Embryonic facial prominence (tissue), 1 donor: ENCODE measurements around the gene BIRC5.
"Not testable (repeated sequence)": the region's sequence is repeated elsewhere in the genome, so short reads cannot be mapped to it uniquely, and the experiment has no call there.

Experiments used
- DNase-seq: peaks from one replicate; pipeline ENCODE4 v3.0.0-alpha.2; 2016; ENCODE audit errors: extremely low spot score

Gene BIRC5

GRCh38 chr17:78225088-78225865 is 11.2 kb downstream of the BIRC5 start:
- DNase-seq: no peak

GRCh38 chr17:78226055-78226758 is 12.2 kb downstream of the BIRC5 start:
- no peak for DNase-seq

- no peak for DNase-seq
Observed at GRCh38 chr17:78226759-78227454, 12.9 kb downstream of the BIRC5 start.

- DNase-seq: no peak
Observed at GRCh38 chr17:78227455-78227916, 13.4 kb downstream of the BIRC5 start.

GRCh38 chr17:78228176-78228575 is 14.1 kb downstream of the BIRC5 start:
- no peak for DNase-seq

GRCh38 chr17:78230252-78230962 is 16.4 kb downstream of the BIRC5 start:
- DNase-seq: no peak

- no peak for DNase-seq
Observed at GRCh38 chr17:78230996-78231935, 17.2 kb downstream of the BIRC5 start, which contains the start of gene TMEM235. Gene TMEM235 (plus strand): TSS chr17:78231631. CDS start chr17:78232024, 393 bp downstream.

- DNase-seq: no peak
Observed at GRCh38 chr17:78231991-78232858, 18.2 kb downstream of the BIRC5 start.

GRCh38 chr17:78232859-78233173 is 18.8 kb downstream of the BIRC5 start:
- DNase-seq: no peak

GRCh38 chr17:78233678-78234077 is 19.6 kb downstream of the BIRC5 start:
- DNase-seq: no peak

GRCh38 chr17:78234261-78234865 is 20.3 kb downstream of the BIRC5 start:
- DNase-seq: no peak

- DNase-seq: not testable (repeated sequence)
Observed at GRCh38 chr17:78235022-78235421, 21.0 kb downstream of the BIRC5 start.

- no peak for DNase-seq
Observed at GRCh38 chr17:78235885-78236284, 21.8 kb downstream of the BIRC5 start.

- DNase-seq: no peak
Observed at GRCh38 chr17:78236362-78237127, 22.5 kb downstream of the BIRC5 start.

GRCh38 chr17:78237401-78238012 is 23.5 kb downstream of the BIRC5 start:
- DNase-seq: no peak

GRCh38 chr17:78238823-78239488 is 24.9 kb downstream of the BIRC5 start:
- no peak for DNase-seq

GRCh38 chr17:78239489-78239931 is 25.5 kb downstream of the BIRC5 start:
- DNase-seq: no peak
